CD14-positive monocyte (primary cell): ENCODE data around the gene SMYD3. TPM values are rescaled to one million over a fixed set of nuclear protein-coding genes. Genes with fewer than 3 reads are reported as not detected.

Experiments
- DNase-seq, 3 donors: peaks; one replicate each; pipeline ENCODE4 v3.0.0-alpha.2; 2011 to 2022
- H2AFZ ChIP-seq: 2 replicates; pipeline ENCODE4 v1.6.0; 2012; ENCODE audit warnings: mild to moderate bottlenecking, low read depth, low read length, inconsistent platforms; ENCODE audit not compliant: insufficient read depth, poor library complexity, severe bottlenecking
- H3K27ac ChIP-seq, 2 donors: 1 replicate in 1 of 2; 2 replicates in 1 of 2; pipeline ENCODE4 v1.5.1; 2012 to 2013; ENCODE audit warnings: low read length in 2 of 2, control low read depth in 1 of 2, inconsistent platforms in 1 of 2, low read depth in 1 of 2, mild to moderate bottlenecking in 1 of 2
- H3K27me3 ChIP-seq, 2 donors: one replicate each; pipeline versions ENCODE4 v1.6.0 to v1.6.1; 2011 to 2013; ENCODE audit warnings: low read length in 2 of 2; ENCODE audit not compliant: control insufficient read depth in 2 of 2, insufficient read depth in 2 of 2
- H3K36me3 ChIP-seq, 2 donors: replicated peaks in 1 of 2; 1 replicate in 1 of 2; 2 replicates in 1 of 2; pipeline versions ENCODE4 v1.5.1 to v1.6.1; 2012 to 2013; ENCODE audit warnings: low read length in 2 of 2, control low read depth in 1 of 2, inconsistent platforms in 1 of 2, mild to moderate bottlenecking in 1 of 2; ENCODE audit not compliant: insufficient read depth in 2 of 2, control insufficient read depth in 1 of 2
- H3K4me1 ChIP-seq, 2 donors: 1 replicate in 1 of 2; 2 replicates in 1 of 2; pipeline versions ENCODE4 v1.5.1 to v1.6.1; 2012 to 2013; ENCODE audit warnings: low read length in 2 of 2, control low read depth in 1 of 2, inconsistent platforms in 1 of 2, mild to moderate bottlenecking in 1 of 2, moderate library complexity in 1 of 2; ENCODE audit not compliant: insufficient read depth in 2 of 2, control insufficient read depth in 1 of 2
- H3K4me2 ChIP-seq: replicated peaks from 2 replicates; pipeline ENCODE3; 2012; ENCODE audit warnings: low read length, moderate library complexity, mild to moderate bottlenecking; ENCODE audit not compliant: poor library complexity, severe bottlenecking; ENCODE audit errors: extremely low read depth
- H3K4me3 ChIP-seq, 3 experiments: fragments of 200-600 bp in 1 of 3; sonication (generic) in 1 of 3; replicated peaks in 1 of 3; 1 replicate in 2 of 3; 2 replicates in 1 of 3; pipeline ENCODE4 v1.5.1; 2011 to 2013; ENCODE audit warnings: low read length in 3 of 3, mild to moderate bottlenecking in 3 of 3, control low read depth in 2 of 3, low read depth in 2 of 3, inconsistent platforms in 1 of 3, moderate library complexity in 1 of 3
- H3K79me2 ChIP-seq: 2 replicates; pipeline ENCODE4 v1.6.0; 2012; ENCODE audit warnings: mild to moderate bottlenecking, control low read depth, inconsistent platforms, low read length, moderate library complexity; ENCODE audit not compliant: insufficient read depth
- H3K9ac ChIP-seq: 2 replicates; pipeline ENCODE4 v1.6.0; 2017; ENCODE audit warnings: low read length, mild to moderate bottlenecking; ENCODE audit not compliant: insufficient read depth, poor library complexity, severe bottlenecking
- H3K9me3 ChIP-seq, 2 donors: replicated peaks in 1 of 2; 1 replicate in 1 of 2; 2 replicates in 1 of 2; pipeline versions ENCODE4 v1.5.1 to v1.6.1; 2012 to 2013; ENCODE audit warnings: low read length in 2 of 2, control low read depth in 1 of 2; ENCODE audit not compliant: control insufficient read depth in 1 of 2, insufficient read depth in 1 of 2
- H4K20me1 ChIP-seq: 2 replicates; pipeline ENCODE4 v1.6.0; 2012; ENCODE audit warnings: mild to moderate bottlenecking, low read length, control low read depth, moderate library complexity; ENCODE audit not compliant: insufficient read depth
- H3K27ac Mint-ChIP-seq, 7 donors: one replicate each; pipeline ENCODE4 v1.8.0; 2020; ENCODE audit warnings: mild to moderate bottlenecking in 7 of 7, mixed read lengths in 7 of 7, moderate library complexity in 6 of 7, inconsistent platforms in 2 of 7
- H3K27me3 Mint-ChIP-seq, 3 donors: one replicate each; pipeline ENCODE4 v1.8.0; 2021 to 2022; ENCODE audit warnings: low read depth in 3 of 3, mild to moderate bottlenecking in 3 of 3, mixed read lengths in 3 of 3, moderate library complexity in 3 of 3, inconsistent platforms in 1 of 3
- H3K36me3 Mint-ChIP-seq, 2 donors: one replicate each; pipeline ENCODE4 v1.8.0; 2020; ENCODE audit warnings: mixed read lengths in 2 of 2, inconsistent platforms in 1 of 2, mild to moderate bottlenecking in 1 of 2
- H3K4me1 Mint-ChIP-seq: one replicate; pipeline ENCODE4 v1.8.0; 2020; ENCODE audit warnings: mild to moderate bottlenecking, mixed read lengths
- H3K4me3 Mint-ChIP-seq, 2 donors: one replicate each; pipeline ENCODE4 v1.8.0; 2020; ENCODE audit warnings: mild to moderate bottlenecking in 2 of 2, mixed read lengths in 2 of 2, moderate library complexity in 1 of 2
- H3K9me3 Mint-ChIP-seq, 7 donors: one replicate each; pipeline ENCODE4 v1.8.0; 2020 to 2022; ENCODE audit warnings: mixed read lengths in 7 of 7, mild to moderate bottlenecking in 6 of 7, moderate library complexity in 6 of 7, inconsistent platforms in 2 of 7
- CTCF ChIP-seq: fragments of 200-600 bp; IDR thresholded peaks from one replicate; pipeline ENCODE4 v1.8.0; 2022; ENCODE audit warnings: antibody characterized with exemption, mild to moderate bottlenecking
- WGBS: methylation state at CpG from one replicate; pipeline ENCODE4 v1.1.5; 2013; ENCODE audit warnings: missing lambda C conversion rate; ENCODE audit not compliant: insufficient coverage; 5-methylcytosine and 5-hydroxymethylcytosine counted together
- intact Hi-C, 2 donors: fragments of 100-400 bp; cut with micrococcal nuclease; formaldehyde crosslinking; loops; one replicate each; pipeline versions ENCODE4 v1.15.0 to v1.15.1; 2023
- polyA plus RNA-seq, 3 donors: library from polyadenylated mRNA; depleted of rRNA in 1 of 3; unstranded in 2 of 3; stranded (reverse) in 1 of 3; fragments of 300-500 nt in 2 of 3; fragments of >200 nt in 1 of 3; fragmentation: Illumina TruSeq in 2 of 3; gene quantifications; 1 replicate in 2 of 3; 2 replicates in 1 of 3; pipeline ENCODE4 v1.2.3, GENCODE V29; 2012 to 2021

Gene SMYD3
- polyA plus RNA-seq, 3 donors = 2.7 to 8.4 (median 4.0) TPM

- no peaks in the 10 kb centered on the region for H3K9me3 ChIP-seq
- peaks cover 47 to 52% of the 10 kb centered on the region in 2 donors for H3K4me1 ChIP-seq
- no peaks in the 10 kb centered on the region for H3K27me3 ChIP-seq
- Mint-ChIP-seq H3K36me3 (peaks cover 0 to 3% of the 10 kb centered on the region in 2 donors), H3K4me1 (peaks cover 68% of the 10 kb centered on the region), H3K9me3 (no peaks in the 10 kb centered on the region), H3K4me3 (peak overlapping the region; percentile 43 to 79), H3K27me3 (no peaks in the 10 kb centered on the region), H3K27ac (peak overlapping the region in 5 of 7 donors; percentile 6 to 65 (median 61))
- intact Hi-C loops = no loop called here
- H3K36me3 ChIP-seq = no peaks in the 10 kb centered on the region
- H3K27ac ChIP-seq = peak overlapping the region in 1 of 2 donors; percentile 54
- H3K4me3 ChIP-seq = peak overlapping the region in 2 of 3 experiments; percentile 34 to 69
- peak in 1 of 3 donors; percentile 11 for DNase-seq
- no peak overlapping the region for H3K9ac ChIP-seq
- TF ChIP-seq CTCF = no peak
- WGBS = no CpG with 5 or more reads among the region's 2 CpGs
- peak overlapping the region; percentile 75 for H3K4me2 ChIP-seq
- no peaks in the 10 kb centered on the region for H3K79me2 ChIP-seq
- H4K20me1 ChIP-seq = no peaks in the 10 kb centered on the region
- no peak overlapping the region for H2AFZ ChIP-seq
These were observed 348.9 kb downstream of the SMYD3 start for GRCh38 chr1:246158131-246158530.

- H3K9me3 Mint-ChIP-seq = no peaks in the 10 kb centered on the region
- no peaks in the 10 kb centered on the region for H3K27me3 Mint-ChIP-seq
- H3K4me2 ChIP-seq = peak overlapping the region; percentile 75
- H3K4me1 Mint-ChIP-seq = peaks cover 71% of the 10 kb centered on the region
- no peak for TF ChIP-seq CTCF
- no peaks in the 10 kb centered on the region for H3K9me3 ChIP-seq
- peak overlapping the region in 2 of 3 experiments; percentile 34 to 69 for H3K4me3 ChIP-seq
- no peaks in the 10 kb centered on the region for H3K27me3 ChIP-seq
- no peaks in the 10 kb centered on the region for H4K20me1 ChIP-seq
- peak overlapping the region in 5 of 7 donors; percentile 61 to 68 (median 65) for H3K27ac Mint-ChIP-seq
- no peaks in the 10 kb centered on the region for H3K79me2 ChIP-seq
- H3K4me3 Mint-ChIP-seq = peak overlapping the region; percentile 12 to 79
- peak; percentile 55 to 73 (median 62) for DNase-seq
- H3K36me3 Mint-ChIP-seq = peaks cover 0 to 3% of the 10 kb centered on the region in 2 donors
- peak overlapping the region in 1 of 2 donors; percentile 54 for H3K27ac ChIP-seq
- H3K4me1 ChIP-seq = peaks cover 52 to 56% of the 10 kb centered on the region in 2 donors
- no peak overlapping the region for H3K9ac ChIP-seq
- intact Hi-C loops = no loop called here
- WGBS = 7% methylated on average over 2 of the region's 2 CpGs
- no peaks in the 10 kb centered on the region for H3K36me3 ChIP-seq
- no peak overlapping the region for H2AFZ ChIP-seq
These were observed 349.6 kb downstream of the SMYD3 start for GRCh38 chr1:246157516-246157915.
